NCI-H2196 (cell line): ENCODE results near the gene CEP19.
A peak's percentile ranks its signal among the peaks of the same experiment; 100 is the strongest.

Experiments used
- DNase-seq: peaks from one replicate; lab custom pipeline; 2025; ENCODE audit not compliant: unreplicated experiment; lab: John Stamatoyannopoulos, UW

The CEP19 gene

GRCh38 chr3:196712514-196713413 lies 714 bp upstream of the CEP19 start:
- no peak for DNase-seq

GRCh38 chr3:196708467-196708866 lies 3.6 kb downstream of the CEP19 start:
- DNase-seq: no peak

DNA sequence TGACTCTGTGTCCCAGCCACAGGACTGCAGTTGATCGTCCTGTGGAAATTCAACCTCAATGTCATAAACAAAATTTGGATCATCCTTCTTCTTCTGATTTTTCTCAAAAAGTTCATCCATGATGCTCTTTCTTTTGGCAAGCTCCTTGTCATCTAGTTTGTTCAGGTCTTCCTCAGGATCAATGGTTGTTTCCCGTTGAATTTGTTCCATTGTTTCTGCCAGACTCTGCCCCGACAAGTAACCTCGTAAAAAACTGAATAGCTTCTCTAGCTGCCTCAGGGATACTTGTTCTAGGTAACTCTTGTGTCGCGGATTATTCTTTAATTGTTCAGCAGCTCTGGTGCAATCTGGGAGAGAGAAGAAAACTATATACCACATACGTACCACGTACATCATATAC lies 4.5 kb downstream of the CEP19 start:
- no peak for DNase-seq

GRCh38 chr3:196706731-196707130 lies 5.3 kb downstream of the CEP19 start:
- no peak for DNase-seq

- DNase-seq: no peak
These were observed 5.7 kb downstream of the CEP19 start for GRCh38 chr3:196706327-196706726.

GRCh38 chr3:196700801-196701200 lies 11.2 kb downstream of the CEP19 start:
- DNase-seq: no peak

DNA sequence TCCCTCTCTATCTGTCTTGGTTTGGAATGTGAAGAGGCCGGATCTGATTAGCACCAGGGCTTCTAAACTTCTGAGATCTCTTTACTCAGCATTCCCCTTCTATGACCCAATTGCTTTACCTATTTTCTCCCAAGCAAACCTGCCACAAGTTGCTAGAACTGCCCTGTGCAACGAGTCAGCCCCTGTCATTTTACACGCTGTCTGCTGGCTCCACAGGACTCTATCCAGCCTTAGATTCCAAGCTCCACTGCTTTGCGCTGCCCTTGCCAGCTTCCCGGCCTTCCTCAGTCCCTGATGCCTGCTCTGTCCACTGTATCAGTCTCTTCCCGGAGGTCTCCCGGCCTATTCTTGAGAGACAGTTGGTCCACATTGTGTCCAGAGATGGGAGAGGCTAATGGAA lies 12.3 kb downstream of the CEP19 start:
- no peak for DNase-seq

- no peak for DNase-seq
These were observed 14.8 kb downstream of the CEP19 start for GRCh38 chr3:196697270-196697669.

DNA sequence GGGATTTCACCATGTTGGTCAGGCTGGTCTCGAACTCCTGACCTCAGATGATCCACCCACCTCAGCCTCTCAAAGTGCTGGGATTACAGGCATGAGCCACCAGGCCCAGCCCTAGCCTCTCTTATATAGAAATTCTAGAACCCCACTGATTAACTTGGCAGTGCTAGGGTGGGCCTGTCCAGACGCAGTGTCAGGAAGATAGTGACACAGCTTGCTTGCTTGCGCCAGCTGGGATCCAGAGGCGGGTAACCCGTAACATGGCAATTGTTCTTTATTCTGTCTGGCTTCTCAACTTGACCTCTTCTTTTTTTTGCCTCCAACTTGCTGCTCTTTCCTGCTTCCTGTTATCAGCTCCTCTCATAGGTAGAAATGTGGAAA lies 16.2 kb downstream of the CEP19 start:
- no peak for DNase-seq

DNA sequence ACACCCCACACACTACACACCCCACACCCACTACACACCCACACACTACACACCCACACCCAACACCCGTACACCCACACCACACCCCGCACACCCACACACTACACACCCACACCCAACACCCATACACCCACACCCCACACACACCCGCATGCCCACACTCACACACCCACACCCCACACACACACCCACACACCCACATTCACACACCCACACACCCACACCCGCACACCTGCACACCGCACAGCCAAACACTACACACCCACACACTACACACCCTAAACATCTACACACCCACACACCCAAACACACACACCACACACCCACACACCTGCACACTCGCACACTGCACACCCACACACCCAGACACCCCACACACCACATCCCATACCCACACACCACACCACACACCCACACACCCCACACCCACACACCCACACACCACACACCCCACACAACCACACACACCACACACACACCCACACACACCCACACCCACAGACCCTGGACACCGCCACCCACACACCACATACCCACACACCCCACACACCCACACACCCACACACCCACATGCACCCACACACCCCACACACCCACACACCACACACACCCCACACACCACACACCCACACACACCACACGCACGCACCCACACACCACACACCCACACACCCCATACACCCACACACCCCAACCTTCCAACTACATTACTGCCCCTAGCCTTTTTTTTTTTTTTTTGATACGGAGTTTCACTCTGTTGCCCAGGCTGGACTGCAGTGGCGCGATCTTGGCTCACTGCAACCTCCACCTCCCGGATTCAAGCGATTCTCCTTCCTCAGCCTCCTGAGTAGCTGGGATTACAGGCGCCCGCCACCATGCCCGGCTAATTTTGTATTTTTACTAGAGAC lies 16.9 kb downstream of the CEP19 start:
- no peak for DNase-seq

GRCh38 chr3:196694202-196694638 lies 17.8 kb downstream of the CEP19 start:
- DNase-seq: peak; percentile 56

GRCh38 chr3:196691386-196691785 lies 20.7 kb downstream of the CEP19 start:
- DNase-seq: no peak

DNA sequence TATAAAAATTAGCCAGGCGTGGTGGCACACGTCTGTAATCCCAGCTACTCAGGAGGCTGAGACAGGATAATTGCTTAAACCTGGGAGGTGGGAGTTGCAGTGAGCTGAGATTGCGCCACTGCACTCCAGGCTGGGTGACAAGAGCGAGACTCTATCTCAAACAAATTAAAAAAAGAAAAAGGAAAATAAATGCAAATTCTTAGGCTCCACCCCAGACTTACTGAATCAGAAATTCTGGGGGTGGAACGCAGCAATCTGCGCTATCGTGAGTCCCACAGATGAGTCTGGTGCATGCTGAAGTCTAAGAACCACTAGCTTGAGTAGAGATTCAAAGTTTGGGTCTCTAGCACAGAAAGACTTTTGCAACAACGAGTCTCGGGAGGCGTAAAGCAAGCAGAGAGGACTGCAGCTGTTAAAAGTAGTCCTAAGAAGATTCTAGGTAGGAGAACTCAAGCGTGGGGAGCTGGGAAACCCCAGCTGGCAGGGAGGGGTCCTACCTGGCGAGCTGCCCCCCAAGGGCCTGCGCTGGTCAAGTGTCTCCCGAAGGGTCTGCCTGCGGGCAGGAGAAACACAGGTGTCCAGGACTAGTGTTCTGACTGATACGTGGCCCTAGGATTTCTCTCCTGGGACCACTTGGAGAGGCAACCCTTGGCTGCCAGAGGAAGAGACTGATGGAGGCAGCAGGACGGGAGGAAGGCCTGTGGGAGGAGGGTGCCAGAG lies 21.9 kb downstream of the CEP19 start:
- no peak for DNase-seq

DNA sequence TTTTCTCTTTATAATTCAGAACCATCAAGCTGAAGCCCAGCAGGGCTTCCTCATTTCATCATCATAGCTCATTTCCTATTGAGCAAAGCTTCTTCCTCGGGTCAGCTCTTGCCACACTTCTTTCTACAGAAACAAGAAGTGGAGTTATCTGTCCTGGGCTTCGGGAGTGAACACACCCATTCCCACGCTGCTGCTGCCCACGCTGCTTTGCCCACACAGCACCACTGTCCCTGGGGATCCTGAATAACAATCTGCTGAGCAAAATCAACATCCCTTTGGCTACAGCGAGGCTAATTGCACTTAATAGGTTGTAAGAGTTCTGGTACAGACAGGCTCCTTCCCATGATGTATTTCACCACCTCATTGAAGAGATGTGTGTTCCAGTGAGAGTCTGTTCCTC lies 23.7 kb downstream of the CEP19 start:
- DNase-seq: no peak

DNA sequence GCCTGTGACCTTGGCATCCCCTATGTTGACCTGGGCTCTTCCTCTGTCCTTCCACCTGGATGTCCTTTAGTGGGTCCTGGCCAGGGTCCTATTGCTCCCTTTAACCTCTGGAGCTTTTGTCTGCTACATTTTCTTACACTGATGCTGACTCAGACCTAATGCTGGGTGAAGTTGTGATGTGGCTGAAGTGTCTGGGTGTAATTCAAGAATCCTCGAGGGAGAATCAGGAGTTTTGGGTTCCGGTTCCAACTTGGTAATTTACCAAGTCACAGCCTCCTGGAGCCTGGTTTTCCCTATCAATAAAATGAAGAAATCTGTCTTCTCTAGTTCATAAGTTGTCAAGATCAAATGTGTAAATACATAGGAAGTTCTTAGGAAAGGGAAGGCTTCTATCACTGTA lies 25.6 kb downstream of the CEP19 start:
- no peak for DNase-seq

- peak; percentile 92 for DNase-seq
These were observed 27.3 kb downstream of the CEP19 start for GRCh38 chr3:196684548-196685407.

DNA sequence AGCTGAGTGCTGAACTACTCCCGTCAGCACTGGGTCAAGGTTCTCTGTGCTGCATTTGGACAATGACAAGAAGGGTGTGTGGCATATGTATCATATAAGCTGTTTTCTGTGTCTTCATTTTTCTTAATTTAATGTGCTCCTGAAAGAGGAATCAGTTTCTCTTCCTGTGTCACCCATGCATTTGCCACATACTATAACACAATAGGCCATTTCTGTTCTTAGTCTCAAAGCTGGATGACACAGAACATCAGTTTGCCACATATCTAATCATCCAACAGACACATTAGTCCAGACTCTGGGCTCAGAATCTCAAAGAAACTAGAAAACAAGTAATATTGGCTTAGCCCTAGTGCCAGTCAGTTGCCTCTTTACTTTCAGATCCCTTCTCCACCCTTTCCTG lies 34.1 kb downstream of the CEP19 start:
- no peak for DNase-seq

DNA sequence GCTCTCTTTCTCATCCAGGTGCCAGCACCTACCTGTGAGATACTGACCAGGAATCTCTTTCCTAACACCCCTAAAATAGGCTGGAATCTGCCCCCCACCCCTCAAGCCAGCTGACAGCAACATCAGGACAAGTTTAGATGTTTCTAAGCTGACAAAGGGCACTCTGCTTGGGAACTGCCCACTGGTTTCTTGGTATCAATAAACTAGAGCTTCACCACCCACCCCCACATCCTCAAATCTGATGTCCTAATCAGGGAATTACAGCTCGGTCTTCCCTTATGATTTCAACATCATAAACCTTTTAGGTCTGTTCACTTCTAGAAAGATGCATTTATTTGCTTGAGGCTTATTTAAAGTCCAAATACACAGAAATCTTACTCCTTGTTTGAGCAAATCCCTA lies 34.7 kb downstream of the CEP19 start:
- DNase-seq: no peak

DNA sequence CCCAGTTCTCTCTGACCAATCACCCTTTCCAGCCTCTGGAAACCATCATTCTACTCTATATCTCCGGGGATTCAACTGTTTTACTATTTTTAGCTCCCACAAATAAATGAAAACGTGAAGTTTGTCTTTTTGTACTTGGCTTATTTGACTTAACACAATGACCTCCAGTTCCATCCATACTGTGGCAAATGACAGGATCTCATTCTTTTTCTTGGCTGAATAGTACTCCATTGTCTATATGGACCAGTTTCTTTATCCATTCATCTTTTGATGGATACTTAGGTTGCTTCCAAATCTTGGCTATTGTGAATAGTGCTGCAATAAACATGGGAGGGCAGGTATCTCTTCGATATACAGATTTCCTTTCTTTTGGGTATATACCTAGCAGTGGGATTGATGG lies 38.4 kb downstream of the CEP19 start:
- DNase-seq: no peak

GRCh38 chr3:196670339-196670738 lies 41.7 kb downstream of the CEP19 start:
- no peak for DNase-seq
